NCI-H446 (cell line): ENCODE results near the gene SLC36A3.

Experiments
- DNase-seq, 2 experiments: peaks; one replicate each; lab custom pipeline; 2025; lab: John Stamatoyannopoulos, UW

Gene SLC36A3

DNA sequence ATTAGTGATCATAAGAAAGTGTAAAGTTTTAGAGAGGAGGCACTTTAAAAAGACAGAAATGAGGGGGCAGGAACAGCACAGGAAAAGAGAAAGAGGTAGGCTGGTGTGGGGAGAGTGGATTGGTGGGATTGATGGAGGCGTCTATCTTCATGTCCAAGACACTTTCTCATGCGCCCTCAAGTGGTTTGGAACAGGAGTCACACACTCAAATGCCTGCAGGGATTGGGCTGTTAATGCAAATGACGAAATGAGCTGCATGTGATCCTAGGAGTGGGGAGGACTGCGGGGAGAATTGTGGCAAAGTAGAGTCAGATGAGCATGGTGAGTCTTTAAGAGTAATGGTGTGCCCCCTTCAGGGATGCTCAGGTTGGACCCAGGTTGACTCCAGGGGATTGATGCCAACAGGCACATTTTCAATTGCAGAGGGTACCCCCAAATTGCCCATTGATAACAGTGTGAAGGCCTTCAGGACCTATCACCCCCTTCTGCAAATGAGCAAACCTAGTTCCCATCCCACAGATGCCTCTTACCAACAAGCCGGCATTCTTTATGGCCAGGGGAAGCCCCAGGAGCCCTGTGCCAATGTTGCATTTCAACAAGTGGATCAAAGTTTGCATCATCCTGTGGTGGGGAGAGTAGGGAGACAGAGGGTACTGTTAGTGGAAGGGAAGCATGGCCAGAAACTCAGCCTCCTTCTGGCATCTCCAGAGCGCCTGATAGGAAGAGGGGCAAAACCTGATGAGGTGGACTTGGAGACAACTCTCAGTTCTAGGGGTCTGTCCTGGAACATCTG lies 5.3 kb downstream of the SLC36A3 start:
- DNase-seq: peak; percentile 9 to 43

DNA sequence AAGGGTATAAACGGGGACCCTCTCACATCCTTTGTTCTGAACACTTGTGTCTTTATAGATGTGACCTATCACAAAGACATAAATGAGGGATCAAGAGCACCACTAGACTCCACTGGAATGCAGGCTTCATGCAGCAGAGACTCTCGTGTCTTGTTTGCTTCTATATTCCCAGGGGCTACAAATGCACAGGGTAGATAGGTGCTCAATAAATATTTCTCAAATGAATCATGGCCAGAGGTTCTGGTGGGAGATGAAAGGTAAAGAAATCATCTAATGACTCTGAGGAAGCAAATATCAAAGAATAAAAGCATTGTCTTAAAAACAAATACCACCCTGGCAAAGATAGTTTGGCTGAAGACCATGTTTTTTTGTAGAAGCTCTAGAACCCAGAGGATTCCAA lies 6.6 kb downstream of the SLC36A3 start:
- no peak for DNase-seq

DNA sequence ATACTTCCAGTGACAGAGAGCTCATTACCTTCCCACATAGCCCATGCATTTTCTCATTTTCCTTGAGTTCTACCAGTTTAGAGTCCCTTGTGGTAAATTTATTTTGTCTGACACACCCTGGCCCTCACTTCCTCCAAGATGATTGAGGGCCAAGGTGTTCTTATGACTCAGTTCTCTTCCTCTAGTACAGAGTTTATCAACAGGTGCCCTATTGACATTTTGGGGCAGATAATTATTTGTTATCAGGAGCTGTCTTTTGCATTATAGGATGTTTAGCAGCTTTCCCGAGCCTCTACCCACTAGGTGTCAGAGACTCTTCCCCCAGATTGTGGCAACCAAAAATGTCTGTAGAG lies 7.1 kb downstream of the SLC36A3 start:
- no peak for DNase-seq

DNA sequence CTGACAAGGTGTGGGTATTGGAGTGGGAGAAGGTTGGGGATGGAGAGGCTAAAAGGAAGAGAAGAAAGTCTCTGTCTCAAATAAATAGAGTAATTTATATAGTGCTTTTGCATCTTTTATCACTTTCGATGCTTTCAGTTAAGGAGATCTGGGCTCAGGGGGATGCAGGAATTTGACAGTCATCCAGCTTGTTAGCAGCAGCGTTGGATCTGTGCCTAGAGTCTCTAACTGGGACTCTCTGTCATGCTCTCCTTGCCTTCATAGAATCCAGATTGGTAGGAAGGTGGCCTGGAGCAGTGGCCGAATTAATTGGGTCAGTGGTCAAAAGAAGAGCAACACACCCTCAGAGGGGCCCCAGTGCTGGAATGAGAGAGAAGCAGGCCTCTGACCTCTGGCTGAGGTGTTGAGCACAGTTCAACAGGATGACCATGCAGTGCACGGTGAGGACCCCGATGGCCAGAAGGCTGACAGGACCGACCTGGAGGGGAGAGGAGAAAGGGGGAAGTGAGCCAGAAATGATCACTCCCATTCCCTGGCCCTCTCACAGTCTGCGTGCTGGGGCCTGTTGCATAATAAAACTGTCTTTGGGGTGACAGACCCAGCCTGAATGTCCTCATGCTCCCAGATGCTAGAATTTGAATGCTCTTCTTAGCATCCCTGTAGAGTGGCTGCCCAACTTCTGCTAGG lies 7.6 kb downstream of the SLC36A3 start:
- peak in 1 of 2 experiments; percentile 12 for DNase-seq

DNA sequence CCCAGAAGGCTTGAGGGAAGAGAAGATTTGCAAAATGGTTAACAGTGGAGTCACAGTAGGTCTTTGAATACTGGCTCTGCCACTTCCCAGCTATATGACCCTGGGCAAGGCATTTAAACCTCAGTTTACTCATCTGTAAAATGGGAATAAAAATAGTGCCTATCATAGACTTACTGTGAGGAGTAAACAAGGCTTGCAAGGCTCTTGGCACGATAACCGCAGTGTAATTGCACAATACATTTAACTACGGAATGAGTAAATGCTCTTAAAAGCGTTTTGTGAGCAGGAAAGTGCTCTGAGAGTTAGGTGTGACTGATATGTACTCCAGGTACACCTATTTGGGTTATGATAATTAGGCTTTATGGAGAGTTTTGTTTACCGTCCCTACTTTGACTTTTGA lies 8.4 kb downstream of the SLC36A3 start:
- DNase-seq: no peak

DNA sequence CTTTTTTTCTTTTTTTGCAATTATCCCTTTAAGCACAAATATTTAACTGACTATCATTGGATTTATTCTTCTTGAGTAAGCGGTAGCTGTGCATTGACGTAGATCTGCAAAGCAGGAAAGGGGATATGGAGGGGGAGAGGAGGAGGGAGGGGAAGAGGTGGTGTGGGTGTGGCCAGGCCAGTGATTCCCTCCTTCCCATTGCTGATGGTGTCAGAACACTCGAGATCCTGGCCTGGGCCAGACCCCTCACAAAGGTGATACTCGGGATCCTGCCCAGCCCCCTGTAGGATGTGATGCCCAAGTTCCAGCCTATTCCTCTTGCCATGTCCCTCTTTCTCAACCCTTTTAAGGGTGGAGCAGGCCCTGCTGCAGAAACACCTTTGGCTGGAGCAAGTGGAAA lies 9.9 kb downstream of the SLC36A3 start:
- no peak for DNase-seq

DNA sequence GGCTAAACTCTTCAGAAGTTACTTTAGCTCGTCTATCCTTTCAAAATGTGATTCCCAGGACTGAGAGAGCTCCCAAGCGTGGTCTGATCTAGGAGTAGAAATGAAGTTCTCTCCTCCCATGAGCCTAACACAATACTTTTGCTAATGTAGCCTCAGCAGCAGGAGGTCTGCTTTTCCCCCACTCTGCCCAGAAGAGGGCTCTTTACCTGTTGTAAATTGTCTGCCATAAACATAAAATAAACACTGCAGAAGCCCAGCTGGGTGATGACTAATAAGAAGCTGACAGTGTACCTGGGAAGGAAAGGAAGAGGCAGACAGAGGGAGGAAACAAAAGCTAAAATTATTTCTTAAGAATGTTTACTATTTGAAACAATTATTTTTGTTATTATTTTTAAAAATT lies 15.4 kb downstream of the SLC36A3 start:
- no peak for DNase-seq

DNA sequence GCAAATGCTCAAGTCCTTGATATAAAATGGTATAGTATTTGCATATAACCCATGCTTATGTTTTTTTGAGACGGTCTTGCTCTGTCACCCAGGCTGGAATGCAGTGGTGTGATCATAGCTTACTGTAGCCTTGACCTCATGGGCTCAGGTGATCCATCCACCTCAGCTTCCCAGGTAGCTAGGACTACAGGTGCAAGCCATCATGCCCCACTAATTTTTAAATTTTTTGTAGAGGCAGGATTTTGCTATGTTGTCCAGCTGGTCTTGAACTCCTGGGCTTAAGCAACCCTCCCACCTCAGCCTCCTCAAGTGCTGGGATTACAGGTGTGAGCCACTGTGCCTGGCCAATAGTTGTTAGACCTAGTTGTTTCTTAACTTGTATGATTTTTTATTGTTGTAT lies 17.3 kb downstream of the SLC36A3 start:
- DNase-seq: no peak

DNA sequence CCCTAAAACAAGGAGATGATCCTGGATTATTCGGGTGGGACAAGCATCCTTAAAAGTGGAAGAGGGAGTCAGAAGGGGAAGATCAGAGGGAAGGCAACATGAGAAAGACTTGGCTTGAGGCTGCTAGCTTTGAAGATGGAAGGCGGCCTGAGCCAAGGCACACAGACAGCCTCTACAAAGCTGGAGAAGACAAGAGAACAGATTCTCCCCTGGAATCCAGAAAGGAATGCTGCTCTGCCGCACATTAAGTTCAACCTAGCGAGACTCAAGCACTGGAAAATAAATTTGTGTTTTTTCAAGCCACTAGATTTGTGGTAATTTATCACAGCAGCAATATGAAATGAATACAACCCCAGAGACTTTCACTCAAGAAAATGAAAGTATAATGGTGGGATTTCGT lies 17.9 kb downstream of the SLC36A3 start:
- DNase-seq: no peak

DNA sequence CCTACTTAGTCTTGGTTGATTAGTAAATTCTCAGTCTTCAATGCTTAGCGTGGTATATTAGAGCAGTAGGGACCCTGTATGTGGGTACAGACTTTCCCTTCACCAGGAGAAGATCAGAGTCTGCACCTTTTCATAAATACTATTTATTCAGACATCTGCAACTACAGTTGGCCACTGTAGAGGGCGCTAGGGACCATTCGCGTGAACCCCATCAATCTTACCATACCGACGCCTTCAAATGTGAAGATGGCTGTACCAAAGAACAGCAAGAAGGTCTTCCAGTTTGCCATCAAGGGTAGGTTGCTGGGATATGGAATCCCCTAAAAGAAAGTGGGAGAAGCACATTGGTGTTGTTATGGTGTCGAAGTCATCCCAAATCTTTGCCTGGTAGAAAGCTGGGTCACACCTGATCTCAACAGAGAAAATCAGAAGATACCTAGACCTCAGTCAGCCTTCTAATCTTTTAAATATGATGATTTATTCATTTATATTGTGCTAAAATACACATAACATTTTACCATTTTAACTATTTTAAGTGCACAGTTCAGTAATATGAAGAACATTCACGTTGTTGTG lies 19.1 kb downstream of the SLC36A3 start:
- no peak for DNase-seq

DNA sequence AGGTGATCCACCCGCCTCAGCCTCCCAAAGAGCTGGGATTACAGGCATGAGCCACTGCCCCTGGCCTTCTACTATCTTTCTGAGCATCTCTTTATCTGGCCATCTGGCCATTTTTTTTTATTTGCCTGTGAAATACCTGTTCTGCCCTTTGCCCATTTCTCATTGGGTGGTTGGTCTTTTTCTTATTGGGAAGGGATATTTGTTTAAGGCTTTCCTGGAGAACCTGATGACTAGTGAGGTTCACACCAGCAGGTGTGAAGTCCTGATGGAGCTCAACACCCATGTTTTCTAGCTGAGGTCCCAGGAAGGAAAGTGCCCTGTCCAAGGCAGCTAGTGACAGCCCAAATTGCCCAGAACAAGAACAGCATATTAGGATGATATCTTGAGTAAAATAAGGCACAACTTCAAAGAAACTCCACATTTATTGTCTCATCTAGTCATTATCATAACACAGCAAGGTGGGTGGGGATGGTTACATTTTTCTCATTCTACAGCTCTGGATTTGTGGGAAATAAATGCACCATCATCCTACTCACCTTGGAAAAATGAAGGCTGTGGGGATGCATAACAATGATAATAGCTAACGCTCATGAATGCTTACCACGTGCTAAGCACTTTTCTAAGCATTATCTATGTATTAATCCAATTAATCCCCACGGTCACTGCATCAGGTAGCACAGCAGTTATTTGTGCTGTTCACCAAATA lies 20.3 kb downstream of the SLC36A3 start:
- no peak for DNase-seq

DNA sequence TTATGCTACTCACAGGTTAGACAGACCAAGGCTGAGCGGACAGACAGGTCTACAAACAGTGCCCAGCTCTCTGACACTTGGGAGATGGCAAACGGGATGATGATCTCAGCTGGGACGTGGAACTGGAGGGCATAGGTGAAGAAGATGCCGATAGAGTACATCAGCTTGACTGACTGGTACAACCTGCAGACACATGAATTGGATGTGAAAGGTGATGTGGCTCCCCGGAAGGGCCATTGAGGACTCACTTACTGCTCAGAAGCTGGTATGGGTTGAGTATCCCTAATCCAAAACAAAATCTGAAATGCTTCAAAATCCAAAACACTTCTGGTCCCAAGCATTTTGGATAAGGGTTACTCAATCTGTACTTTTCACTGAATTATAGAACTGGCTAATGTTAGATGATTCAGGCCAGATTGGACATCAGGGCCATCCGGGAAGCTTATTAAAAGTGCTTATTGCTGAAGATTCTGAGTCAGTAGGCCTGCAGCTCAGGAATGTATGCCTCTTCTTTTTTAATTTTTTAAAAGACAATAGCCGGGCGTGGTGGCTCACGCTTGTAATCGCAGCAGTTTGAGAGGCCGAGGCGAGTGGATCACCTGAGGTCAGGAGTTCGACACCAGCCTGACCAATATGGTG lies 22.4 kb downstream of the SLC36A3 start:
- no peak for DNase-seq

DNA sequence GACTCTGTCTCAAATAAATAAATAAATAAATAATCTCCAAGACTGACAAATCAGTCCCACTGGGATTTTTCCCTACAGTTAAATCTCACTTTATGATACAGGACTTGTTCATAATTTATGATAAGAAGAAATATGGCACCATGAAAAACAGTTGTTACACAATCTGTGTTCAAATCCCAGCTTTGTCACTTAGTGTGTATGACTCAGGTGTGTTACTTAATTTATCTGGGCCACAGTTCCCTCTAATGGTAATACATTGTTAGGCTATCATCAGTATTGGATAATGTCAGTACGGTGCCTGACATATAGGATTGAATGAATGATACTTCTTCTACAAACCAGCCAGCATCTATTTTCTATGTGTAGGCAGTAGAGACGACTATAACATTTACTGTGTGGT lies 23.1 kb downstream of the SLC36A3 start:
- no peak for DNase-seq

DNA sequence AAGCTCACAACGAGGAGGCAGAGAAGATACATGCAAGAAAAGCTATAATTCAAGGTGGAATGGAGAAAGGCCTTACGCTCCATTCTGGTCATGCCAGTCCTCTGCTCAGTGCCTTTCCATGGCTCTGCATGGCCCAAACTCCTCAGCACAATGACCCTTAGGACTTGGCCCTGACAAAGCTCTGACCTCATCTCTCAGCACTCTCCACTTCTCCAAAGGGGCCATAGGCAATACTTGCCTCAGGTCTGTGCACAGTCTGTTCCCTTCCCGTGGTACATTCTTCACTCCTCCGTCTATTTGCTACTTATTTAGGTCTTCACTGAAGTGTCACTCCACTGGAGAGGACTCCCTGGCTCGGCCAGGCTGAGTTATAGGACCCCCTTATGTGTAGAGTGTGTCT lies 24.7 kb downstream of the SLC36A3 start:
- DNase-seq: no peak

DNA sequence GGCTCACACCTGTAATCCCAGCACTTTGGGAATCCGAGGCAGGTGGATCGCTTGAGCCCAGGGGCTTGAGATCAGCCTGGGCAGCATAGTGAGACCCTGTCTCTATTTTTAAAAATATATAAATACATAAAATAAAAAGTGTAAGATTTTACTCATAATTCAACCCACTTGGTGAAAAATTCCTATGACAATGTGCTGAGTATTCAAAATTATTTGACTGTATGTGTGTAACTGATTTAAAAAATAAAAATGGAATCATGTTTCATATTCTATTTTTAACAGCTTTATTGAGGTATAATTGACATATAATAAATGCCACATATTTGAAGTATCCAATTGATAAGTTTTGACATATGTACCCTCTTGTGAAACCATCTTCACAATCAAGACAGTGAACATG lies 27.8 kb downstream of the SLC36A3 start:
- no peak for DNase-seq

DNA sequence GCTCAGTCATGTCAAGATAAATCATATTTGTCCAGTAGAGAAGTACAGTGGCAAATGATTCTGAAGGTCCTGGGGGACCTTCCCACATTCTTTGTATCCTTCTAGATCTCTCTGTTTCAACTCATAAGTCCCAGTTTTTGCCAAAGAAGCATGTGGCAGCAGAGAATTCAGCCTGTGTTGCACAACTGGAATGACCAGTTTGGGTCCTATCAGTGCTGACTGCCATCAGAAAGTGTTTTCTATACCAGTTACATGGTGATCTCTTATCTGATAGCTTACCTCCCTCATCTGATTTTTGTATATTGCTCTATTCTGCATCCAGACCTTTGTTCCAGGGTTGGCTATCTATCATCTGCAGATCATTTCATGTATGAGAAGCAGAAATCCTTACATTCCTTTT lies 28.9 kb downstream of the SLC36A3 start:
- no peak for DNase-seq

DNA sequence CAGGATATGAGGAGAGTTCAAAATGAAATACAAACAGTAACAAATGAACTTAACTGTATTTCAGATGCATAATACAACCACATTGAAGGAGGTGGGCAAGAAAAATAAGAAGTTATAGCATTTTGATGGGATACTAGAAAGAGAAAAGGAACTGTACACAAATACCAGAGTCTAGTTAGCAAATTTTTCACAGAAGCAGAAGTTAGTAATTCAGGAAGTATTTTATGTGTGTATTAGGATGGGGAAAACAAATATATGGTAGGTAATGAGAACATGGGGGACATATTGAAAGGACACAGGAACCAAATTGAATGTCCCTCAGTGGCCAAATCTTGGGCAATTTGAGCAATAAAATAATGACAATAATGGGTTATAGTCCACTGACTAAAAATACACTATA lies 32.2 kb downstream of the SLC36A3 start:
- no peak for DNase-seq

DNA sequence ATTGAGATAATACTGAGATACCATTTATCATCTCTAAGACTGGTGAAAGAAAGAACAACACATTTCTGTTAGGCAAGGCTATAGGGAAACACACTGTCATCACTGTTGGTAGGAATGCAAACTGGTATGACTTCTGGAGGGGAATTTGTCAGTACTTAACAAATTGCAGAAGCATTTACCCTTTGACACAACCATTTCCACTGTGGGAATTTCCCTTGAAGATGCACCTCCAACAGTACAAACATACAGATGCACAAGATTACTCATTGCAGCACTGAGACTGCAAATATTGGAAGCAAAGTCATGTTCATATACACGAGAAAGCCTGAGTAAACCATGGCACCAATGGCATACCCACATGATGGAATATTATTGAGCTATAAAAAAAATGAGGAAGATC lies 33.0 kb downstream of the SLC36A3 start:
- no peak for DNase-seq

DNA sequence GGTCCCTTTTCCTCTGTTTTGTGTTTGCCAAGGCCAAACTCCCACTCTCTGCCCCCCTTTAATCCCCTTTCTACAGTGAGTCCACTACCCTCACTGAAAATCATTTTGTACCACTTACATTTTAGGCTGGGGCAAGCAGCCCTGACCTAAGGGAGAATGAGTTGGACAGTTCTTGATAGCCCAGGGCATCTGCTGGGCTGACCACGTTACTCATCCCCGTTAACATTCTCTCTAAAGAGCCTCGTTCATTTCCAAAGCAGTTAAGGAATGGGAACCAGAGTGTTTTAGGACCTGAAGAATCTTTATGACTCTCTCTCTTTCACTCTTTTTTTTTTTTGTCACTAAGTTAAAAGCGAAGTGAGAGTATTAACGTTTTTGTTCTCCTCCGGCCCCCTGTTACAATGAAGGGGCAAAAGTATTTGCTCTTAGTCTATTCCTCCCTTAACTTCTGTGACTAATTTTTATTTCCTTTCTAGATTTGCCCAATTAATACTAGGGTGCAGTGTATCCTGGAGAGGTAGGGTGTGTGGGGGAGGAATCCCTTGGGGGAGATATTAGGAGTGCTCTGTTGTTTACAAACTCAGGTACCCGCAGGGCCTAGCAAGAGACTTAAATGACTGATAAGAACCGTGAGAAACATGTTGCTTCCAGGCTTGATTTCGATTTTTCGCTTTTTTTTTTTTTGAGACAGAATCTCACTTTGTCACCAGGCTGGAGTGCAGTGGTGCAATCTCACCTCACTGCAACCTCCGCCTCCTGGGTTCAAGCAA lies 35.9 kb downstream of the SLC36A3 start:
- DNase-seq: no peak

DNA sequence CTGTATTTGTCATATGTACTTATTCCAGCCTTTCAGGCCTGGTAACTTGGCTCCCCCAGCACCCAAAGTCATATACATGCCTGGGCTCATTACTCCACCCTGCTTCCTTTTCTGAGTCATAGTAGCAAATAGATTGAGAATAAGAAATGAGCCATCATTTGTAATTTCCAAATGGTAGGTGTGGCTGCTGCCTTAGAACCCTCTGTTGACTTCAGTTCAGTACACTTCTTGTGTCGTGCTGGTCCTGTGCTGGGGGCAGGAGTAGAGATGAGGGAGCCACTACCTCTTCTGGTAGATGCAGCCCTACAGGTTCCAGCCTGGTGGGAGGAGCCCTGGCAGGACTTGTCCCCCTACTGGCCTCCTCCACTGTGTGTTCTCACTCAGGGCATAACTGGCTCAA lies 39.5 kb downstream of the SLC36A3 start:
- DNase-seq: no peak

DNA sequence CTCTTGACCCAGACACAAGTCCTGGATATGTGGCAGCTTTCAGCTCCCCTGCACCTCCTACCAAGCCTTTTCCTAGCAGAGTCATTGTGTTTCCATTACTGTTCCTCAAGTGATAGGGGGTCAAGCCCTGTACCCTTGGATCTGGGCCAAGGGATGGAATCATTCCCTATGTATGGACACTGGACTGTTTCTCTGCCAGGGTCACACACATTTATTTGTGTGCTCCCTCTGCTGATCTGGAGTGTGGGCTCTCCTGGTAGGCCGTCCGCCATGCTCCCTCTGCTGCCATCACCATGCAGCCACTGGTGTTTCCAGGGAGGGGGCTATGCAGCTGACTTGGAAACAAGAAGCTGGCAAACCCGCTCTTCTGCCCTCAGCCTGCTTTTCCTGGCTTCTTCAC lies 41.0 kb downstream of the SLC36A3 start:
- DNase-seq: no peak

DNA sequence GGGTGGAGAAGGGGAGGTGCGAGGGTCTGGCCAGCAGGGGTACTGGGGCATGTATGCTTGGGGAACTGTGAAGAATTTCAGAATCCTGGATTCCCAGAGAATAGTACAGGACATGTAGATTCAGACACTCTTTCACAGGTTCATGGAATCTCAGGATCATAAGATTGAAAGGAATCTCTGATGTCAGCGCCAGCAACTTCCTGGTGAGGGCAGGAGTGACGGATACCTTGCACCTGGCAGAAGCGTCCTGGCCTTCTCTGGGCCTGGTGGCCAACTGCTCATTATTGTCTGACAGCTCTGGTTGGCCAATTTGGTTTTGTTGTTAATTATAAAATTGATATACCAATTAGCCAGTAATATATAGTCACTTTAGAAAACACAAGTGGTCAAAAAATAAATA lies 43.6 kb downstream of the SLC36A3 start:
- no peak for DNase-seq
